SK-N-SH (cell line): ENCODE measurements around the gene ANKRD39. TPM values are rescaled to one million over a fixed set of nuclear protein-coding genes. Genes with fewer than 3 reads are reported as not detected.

Experiments
- CTCF ChIA-PET: fragments of 300-600, 350-600 bp; formaldehyde crosslinking; extraction: SDS; loops from one replicate; lab custom pipeline; 2021; lab: Yijun Ruan, JAX
- POLR2A ChIA-PET: fragments of 350-600 bp; sonication (Branson Sonifier 250); formaldehyde crosslinking; extraction: SDS; loops from one replicate; lab custom pipeline; 2020; ENCODE audit warnings: antibody characterized with exemption, inconsistent platforms; lab: Yijun Ruan, JAX
- DNase-seq: peaks from one replicate; pipeline ENCODE4 v3.0.0; 2012
- H2AFZ ChIP-seq: fragments of 200-600 bp; sonication (generic); 2 replicates; pipeline ENCODE4 v1.8.1; 2016; ENCODE audit warnings: antibody characterized with exemption, mild to moderate bottlenecking, low read depth
- H3F3A ChIP-seq: fragments of 200-600 bp; sonication (generic); replicated peaks from 2 replicates; pipeline ENCODE3; 2016; ENCODE audit warnings: antibody characterized with exemption, mild to moderate bottlenecking; ENCODE audit not compliant: insufficient read depth
- H3K27ac ChIP-seq, 2 experiments: fragments of 200-500 bp in 1 of 2; fragments of 200-600 bp in 1 of 2; sonication (Bioruptor generic) in 1 of 2; sonication (generic), shearing (Covaris generic) in 1 of 2; 2 replicates each; pipeline versions ENCODE4 v1.5.1 to v1.6.1; 2014 to 2016; ENCODE audit warnings: low read depth in 2 of 2, inconsistent platforms in 1 of 2, low read length in 1 of 2, mild to moderate bottlenecking in 1 of 2, mixed read lengths in 1 of 2
- H3K27me3 ChIP-seq: fragments of 200-600 bp; sonication (generic), shearing (Covaris generic); 2 replicates; pipeline ENCODE4 v1.6.1; 2016; ENCODE audit warnings: mixed run types; ENCODE audit not compliant: insufficient read depth
- H3K36me3 ChIP-seq, 2 experiments: fragments of 200-500 bp in 1 of 2; fragments of 200-600 bp in 1 of 2; sonication (Bioruptor generic) in 1 of 2; sonication (generic) in 1 of 2; replicated peaks in 1 of 2; 2 replicates each; pipeline versions ENCODE3 to v1.5.1; 2014 to 2016; ENCODE audit warnings: low read length in 1 of 2, mild to moderate bottlenecking in 1 of 2; ENCODE audit not compliant: insufficient read depth in 2 of 2, control insufficient read depth in 1 of 2
- H3K4me1 ChIP-seq, 2 experiments: fragments of 200-500 bp in 1 of 2; fragments of 200-600 bp in 1 of 2; sonication (Bioruptor generic) in 1 of 2; sonication (generic), shearing (Covaris generic) in 1 of 2; 2 replicates each; pipeline versions ENCODE4 v1.5.1 to v1.6.1; 2014 to 2016; ENCODE audit warnings: low read depth in 1 of 2, low read length in 1 of 2, mixed run types in 1 of 2; ENCODE audit not compliant: insufficient read depth in 2 of 2, control insufficient read depth in 1 of 2
- H3K4me2 ChIP-seq: fragments of 200-600 bp; sonication (generic), shearing (Covaris generic); 2 replicates; pipeline ENCODE4 v1.6.1; 2017; ENCODE audit warnings: mixed run types
- H3K4me3 ChIP-seq, 2 experiments: fragments of 200-500 bp in 1 of 2; fragments of 200-600 bp in 1 of 2; sonication (Bioruptor generic) in 1 of 2; sonication (generic), shearing (Covaris generic) in 1 of 2; 2 replicates each; pipeline versions ENCODE4 v1.5.1 to v1.8.1; 2014 to 2016; ENCODE audit warnings: low read depth in 2 of 2, inconsistent platforms in 1 of 2, low read length in 1 of 2, mild to moderate bottlenecking in 1 of 2, mixed read lengths in 1 of 2, moderate library complexity in 1 of 2
- H3K79me2 ChIP-seq: fragments of 200-600 bp; sonication (generic); 2 replicates; pipeline ENCODE4 v1.8.1; 2017; ENCODE audit warnings: mild to moderate bottlenecking; ENCODE audit not compliant: insufficient read depth
- H3K9ac ChIP-seq: fragments of 200-600 bp; sonication (generic); 2 replicates; pipeline ENCODE4 v1.6.1; 2017; ENCODE audit warnings: mixed run types
- H3K9me2 ChIP-seq: fragments of 200-600 bp; sonication (generic); 2 replicates; pipeline ENCODE4 v1.6.1; 2017; ENCODE audit warnings: mixed run types
- H3K9me3 ChIP-seq: fragments of 200-600 bp; sonication (generic); 2 replicates; pipeline ENCODE4 v1.6.1; 2017; ENCODE audit warnings: mixed run types, mild to moderate bottlenecking, moderate library complexity
- H4K20me1 ChIP-seq: fragments of 200-600 bp; sonication (generic); 2 replicates; pipeline ENCODE4 v1.6.1; 2017; ENCODE audit warnings: mild to moderate bottlenecking, mixed run types; ENCODE audit not compliant: insufficient read depth
- CHD2 ChIP-seq: fragments of 150-350 bp; IDR thresholded peaks from 2 replicates; pipeline ENCODE4 v1.6.1; 2018; ENCODE audit warnings: low read length; ENCODE audit not compliant: partially characterized antibody
- ELF1 ChIP-seq: IDR thresholded peaks from 2 replicates; pipeline ENCODE4 v1.4.0; 2012
- FOXM1 ChIP-seq: IDR thresholded peaks from 2 replicates; pipeline ENCODE4 v1.4.0; 2012; ENCODE audit warnings: low read depth, mild to moderate bottlenecking
- GABPA ChIP-seq: IDR thresholded peaks from 2 replicates; pipeline ENCODE4 v1.4.0; 2012; ENCODE audit warnings: low read depth, mild to moderate bottlenecking
- GATA2 ChIP-seq: sonication (generic); formaldehyde crosslinking; IDR thresholded peaks from 2 replicates; pipeline ENCODE4 v1.5.0; 2020; ENCODE audit warnings: mild to moderate bottlenecking, missing genetic modification reagents
- MEF2A ChIP-seq: IDR thresholded peaks from 2 replicates; pipeline ENCODE4 v1.4.0; 2012; ENCODE audit warnings: low read depth, borderline replicate concordance
- MXI1 ChIP-seq: IDR thresholded peaks from 2 replicates; pipeline ENCODE4 v1.6.1; 2012; ENCODE audit warnings: mild to moderate bottlenecking, low read depth, low read length, improper control_type of control experiment
- NRF1 ChIP-seq: IDR thresholded peaks from 2 replicates; pipeline ENCODE4 v1.6.1; 2012; ENCODE audit warnings: low read depth, mild to moderate bottlenecking, low read length
- POLR2AphosphoS5 ChIP-seq: IDR thresholded peaks from 2 replicates; pipeline ENCODE4 v1.6.1; 2012; ENCODE audit warnings: low read depth, low read length
- RAD21 ChIP-seq: IDR thresholded peaks from 2 replicates; pipeline ENCODE4 v1.6.1; 2012; ENCODE audit warnings: mild to moderate bottlenecking, low read length
- RCOR1 ChIP-seq: fragments of 150-350 bp; IDR thresholded peaks from 2 replicates; pipeline ENCODE4 v1.6.1; 2017; ENCODE audit warnings: antibody characterized with exemption, low read length
- RFX5 ChIP-seq: IDR thresholded peaks from 2 replicates; pipeline ENCODE4 v1.6.1; 2012; ENCODE audit warnings: mild to moderate bottlenecking, improper control_type of control experiment, low read length
- RXRA ChIP-seq: IDR thresholded peaks from 2 replicates; pipeline ENCODE4 v1.4.0; 2012; ENCODE audit warnings: low read depth, mild to moderate bottlenecking, borderline replicate concordance
- SIN3A ChIP-seq: IDR thresholded peaks from 2 replicates; pipeline ENCODE4 v1.6.1; 2012; ENCODE audit warnings: low read depth, mild to moderate bottlenecking, low read length, moderate library complexity, borderline replicate concordance
- TCF12 ChIP-seq: IDR thresholded peaks from 2 replicates; pipeline ENCODE4 v1.4.0; 2012
- YY1 ChIP-seq: IDR thresholded peaks from 2 replicates; pipeline ENCODE4 v1.4.0; 2012; ENCODE audit warnings: low read depth, mild to moderate bottlenecking
- WGBS: methylation state at CpG from one replicate; pipeline ENCODE4 v1.1.6; 2017; ENCODE audit warnings: low lambda C conversion rate; 5-methylcytosine and 5-hydroxymethylcytosine counted together
- polyA plus RNA-seq, 3 experiments: library from polyadenylated mRNA; depleted of rRNA; stranded (reverse); fragments of >200 nt; gene quantifications; 2 replicates each; pipeline ENCODE4 v1.2.3, GENCODE V29; 2012
- TF ChIP-seq, protein P1 (sequence below): fragments of 150-350 bp; IDR thresholded peaks from 2 replicates; pipeline ENCODE4 v1.6.1; 2016; ENCODE audit warnings: mild to moderate bottlenecking, low read depth, low read length
- TF ChIP-seq, protein P2 (sequence below): fragments of 150-350 bp; IDR thresholded peaks from 2 replicates; pipeline ENCODE4 v1.6.1; 2017; ENCODE audit warnings: antibody characterized with exemption, low read length, low read depth, borderline replicate concordance
- TF ChIP-seq, protein P3 (sequence below): IDR thresholded peaks from 2 replicates; pipeline ENCODE4 v1.4.0; 2012; ENCODE audit warnings: low read depth
- TF ChIP-seq, protein P4 (sequence below): fragments of 200-600 bp; sonication (generic); IDR thresholded peaks from 2 replicates; pipeline ENCODE4 v1.6.1; 2017; ENCODE audit warnings: antibody characterized with exemption, mild to moderate bottlenecking, moderate library complexity

Gene ANKRD39
- polyA plus RNA-seq, 1 of the 3 experiments (the other 2 are of a cell fraction), result 11.8 TPM

DNA sequence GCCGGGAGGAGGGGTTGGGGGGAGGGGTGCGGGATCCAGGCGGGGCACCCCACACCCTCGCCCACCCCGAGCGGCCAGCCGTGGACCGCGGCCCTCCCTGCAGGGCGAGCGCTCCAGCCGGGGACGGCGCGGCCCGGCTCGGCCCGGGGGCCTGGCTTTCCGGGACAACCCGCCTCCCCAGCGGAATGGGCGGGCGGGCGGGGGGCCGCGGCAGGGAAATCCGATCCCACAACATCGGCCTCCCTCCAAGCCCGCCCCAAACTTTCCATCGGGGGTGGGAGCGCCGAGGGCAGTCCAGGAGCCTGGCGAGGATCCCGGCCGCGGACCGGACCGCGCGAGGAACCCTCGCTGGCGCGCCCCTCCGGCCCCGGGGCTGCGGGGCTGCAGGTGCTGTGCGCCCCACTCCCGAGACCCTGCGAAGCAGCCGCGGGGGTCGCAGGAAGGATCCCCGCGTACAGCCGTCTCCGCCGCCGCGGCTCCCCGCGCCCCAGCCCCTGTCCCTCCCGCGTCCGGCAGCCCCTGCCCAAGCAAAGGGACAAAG, 11.5 kb upstream of the ANKRD39 start:
- Histone ChIP-seq H3K4me1 (peaks cover 9 to 35% of the 10 kb centered on the region in 2 experiments; a peak in 2 of 4 replicates), H3K4me2 (peak overlapping the region; percentile 96)
- WGBS, result no CpG with 5 or more reads among the region's 64 CpGs

DNA sequence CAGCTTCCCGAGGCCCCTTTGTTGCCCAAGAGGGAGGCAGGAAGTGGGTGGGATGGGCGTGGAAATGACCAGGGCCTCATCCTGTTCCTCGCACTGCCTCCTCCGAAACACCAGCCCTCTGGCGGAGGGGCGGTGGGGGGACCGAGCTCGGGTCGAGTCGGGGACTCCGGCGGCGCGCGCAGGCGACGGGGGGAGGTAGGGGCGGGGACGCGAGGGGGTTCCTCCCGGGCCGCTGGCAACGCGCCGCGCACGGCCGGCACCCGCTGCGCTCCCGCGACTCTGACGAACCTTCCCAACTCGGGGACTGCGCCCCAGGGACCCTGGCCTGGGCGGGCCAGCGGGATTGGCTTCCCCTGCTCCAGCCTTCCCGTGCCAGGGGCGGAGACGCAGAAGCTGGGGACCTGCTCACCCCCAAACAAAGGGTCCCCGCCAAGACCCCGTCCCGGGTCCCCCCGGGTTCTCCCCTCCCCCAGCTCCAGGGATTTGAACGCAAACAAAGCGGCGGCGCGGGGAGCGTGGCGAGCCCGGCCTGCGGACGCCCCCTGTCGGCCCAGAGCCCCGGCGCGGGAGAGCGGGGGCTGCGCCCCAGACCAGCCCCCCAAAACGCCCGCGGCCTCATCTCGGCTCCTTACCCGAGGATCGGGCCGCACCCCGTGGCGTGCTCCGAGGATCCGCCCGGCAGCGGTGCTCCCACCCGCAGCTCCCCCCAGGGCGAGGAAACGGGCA, 10.9 kb upstream of the ANKRD39 start:
- H3K9me3 ChIP-seq, result no peaks in the 10 kb centered on the region
- peak; percentile 97 for DNase-seq
- H3K4me1 ChIP-seq, result peaks cover 9 to 29% of the 10 kb centered on the region in 2 experiments; a peak in 2 of 4 replicates
- H3F3A ChIP-seq, result no peaks in the 10 kb centered on the region
- peaks cover 38% of the 10 kb centered on the region for H3K79me2 ChIP-seq
- H3K27ac ChIP-seq, result peak overlapping the region; percentile 83 to 92
- H4K20me1 ChIP-seq, result peaks cover 30% of the 10 kb centered on the region; the same call in 1 of the 2 replicates
- ChIA-PET CTCF (interaction anchor here (0.6 to 6.8 kb wide), 23 partner anchors 8 to 298 kb away, joined by 3 to 93 read pairs (median 4); partner anchors contain the start of genes ANKRD36 and ANKRD39), POLR2A (interaction anchor here (0.6 to 2.0 kb wide), 6 partner anchors 11 to 201 kb away, joined by 3 to 27 read pairs (median 3); partner anchors contain the start of genes ANKRD39 and CNNM3)
- H2AFZ ChIP-seq, result peak overlapping the region; percentile 78; the same call in 1 of the 2 replicates
- H3K4me3 ChIP-seq, result peak overlapping the region; percentile 94 to 95
- H3K4me2 ChIP-seq, result peak overlapping the region; percentile 96
- H3K36me3 ChIP-seq, result peaks cover 5 to 36% of the 10 kb centered on the region in 2 experiments
- H3K9ac ChIP-seq, result peak overlapping the region; percentile 99
- WGBS, result 0% methylated on average over 9 of the region's 76 CpGs
- no peaks in the 10 kb centered on the region for H3K27me3 ChIP-seq
- no peaks in the 10 kb centered on the region for H3K9me2 ChIP-seq
- TF ChIP-seq RXRA (no peak), FOXM1 (peak; percentile 60; the same call in 1 of the 2 replicates), RAD21 (peak; percentile 19; the same call in 1 of the 2 replicates), TCF12 (no peak), MEF2A (no peak), RFX5 (no peak), GABPA (peak; percentile 71), GATA2 (CRISPR knock-in tag) (no peak), NRF1 (0 out of 2 replicates have a peak, but pooled peaks have one; percentile 26), POLR2AphosphoS5 (peak; percentile 78), SIN3A (peak; percentile 55; the same call in 1 of the 2 replicates), CHD2 (peak; percentile 48), RCOR1 (no peak), MXI1 (peak; percentile 55; the same call in 1 of the 2 replicates), YY1 (no peak)
- TF ChIP-seq, protein P1, sequence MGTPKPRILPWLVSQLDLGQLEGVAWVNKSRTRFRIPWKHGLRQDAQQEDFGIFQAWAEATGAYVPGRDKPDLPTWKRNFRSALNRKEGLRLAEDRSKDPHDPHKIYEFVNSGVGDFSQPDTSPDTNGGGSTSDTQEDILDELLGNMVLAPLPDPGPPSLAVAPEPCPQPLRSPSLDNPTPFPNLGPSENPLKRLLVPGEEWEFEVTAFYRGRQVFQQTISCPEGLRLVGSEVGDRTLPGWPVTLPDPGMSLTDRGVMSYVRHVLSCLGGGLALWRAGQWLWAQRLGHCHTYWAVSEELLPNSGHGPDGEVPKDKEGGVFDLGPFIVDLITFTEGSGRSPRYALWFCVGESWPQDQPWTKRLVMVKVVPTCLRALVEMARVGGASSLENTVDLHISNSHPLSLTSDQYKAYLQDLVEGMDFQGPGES, result no peak
- TF ChIP-seq, protein P2, sequence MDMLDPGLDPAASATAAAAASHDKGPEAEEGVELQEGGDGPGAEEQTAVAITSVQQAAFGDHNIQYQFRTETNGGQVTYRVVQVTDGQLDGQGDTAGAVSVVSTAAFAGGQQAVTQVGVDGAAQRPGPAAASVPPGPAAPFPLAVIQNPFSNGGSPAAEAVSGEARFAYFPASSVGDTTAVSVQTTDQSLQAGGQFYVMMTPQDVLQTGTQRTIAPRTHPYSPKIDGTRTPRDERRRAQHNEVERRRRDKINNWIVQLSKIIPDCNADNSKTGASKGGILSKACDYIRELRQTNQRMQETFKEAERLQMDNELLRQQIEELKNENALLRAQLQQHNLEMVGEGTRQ, result no peak
- TF ChIP-seq, protein P3, sequence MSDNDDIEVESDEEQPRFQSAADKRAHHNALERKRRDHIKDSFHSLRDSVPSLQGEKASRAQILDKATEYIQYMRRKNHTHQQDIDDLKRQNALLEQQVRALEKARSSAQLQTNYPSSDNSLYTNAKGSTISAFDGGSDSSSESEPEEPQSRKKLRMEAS, result peak; percentile 46; the same call in 1 of the 2 replicates
- TF ChIP-seq, protein P4, sequence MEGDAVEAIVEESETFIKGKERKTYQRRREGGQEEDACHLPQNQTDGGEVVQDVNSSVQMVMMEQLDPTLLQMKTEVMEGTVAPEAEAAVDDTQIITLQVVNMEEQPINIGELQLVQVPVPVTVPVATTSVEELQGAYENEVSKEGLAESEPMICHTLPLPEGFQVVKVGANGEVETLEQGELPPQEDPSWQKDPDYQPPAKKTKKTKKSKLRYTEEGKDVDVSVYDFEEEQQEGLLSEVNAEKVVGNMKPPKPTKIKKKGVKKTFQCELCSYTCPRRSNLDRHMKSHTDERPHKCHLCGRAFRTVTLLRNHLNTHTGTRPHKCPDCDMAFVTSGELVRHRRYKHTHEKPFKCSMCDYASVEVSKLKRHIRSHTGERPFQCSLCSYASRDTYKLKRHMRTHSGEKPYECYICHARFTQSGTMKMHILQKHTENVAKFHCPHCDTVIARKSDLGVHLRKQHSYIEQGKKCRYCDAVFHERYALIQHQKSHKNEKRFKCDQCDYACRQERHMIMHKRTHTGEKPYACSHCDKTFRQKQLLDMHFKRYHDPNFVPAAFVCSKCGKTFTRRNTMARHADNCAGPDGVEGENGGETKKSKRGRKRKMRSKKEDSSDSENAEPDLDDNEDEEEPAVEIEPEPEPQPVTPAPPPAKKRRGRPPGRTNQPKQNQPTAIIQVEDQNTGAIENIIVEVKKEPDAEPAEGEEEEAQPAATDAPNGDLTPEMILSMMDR, result peak; percentile 76

More for the DNA sequence above, 11.5 kb upstream of the ANKRD39 start:
- Histone ChIP-seq H3K9ac (peak overlapping the region; percentile 99), H3K9me2 (no peaks in the 10 kb centered on the region), H3K4me3 (peak overlapping the region; percentile 94 to 95), H4K20me1 (peaks cover 30% of the 10 kb centered on the region; the same call in 1 of the 2 replicates), H3K79me2 (peaks cover 38% of the 10 kb centered on the region), H3K27ac (peak overlapping the region; percentile 83 to 92), H3F3A (no peaks in the 10 kb centered on the region), H3K9me3 (no peaks in the 10 kb centered on the region), H3K36me3 (peaks cover 4 to 30% of the 10 kb centered on the region in 2 experiments), H3K27me3 (no peaks in the 10 kb centered on the region), H2AFZ (0 out of 2 replicates have a peak overlapping the region, but pooled peaks have one; percentile 16)
- ChIA-PET POLR2A (interaction anchor here (0.9 to 2.0 kb wide), 3 partner anchors 12 to 54 kb away, joined by 3 to 27 read pairs (median 3); partner anchors contain the start of genes ANKRD39 and CNNM3), CTCF (interaction anchor here (1.2 to 6.8 kb wide), 13 partner anchors 9 to 299 kb away, joined by 3 to 93 read pairs (median 5); partner anchors contain the start of gene ANKRD39)
- TF ChIP-seq ELF1 (no peak), SIN3A (0 out of 2 replicates have a peak, but pooled peaks have one; percentile 6)
- DNase-seq, result peak; percentile 85
